ENCODE data around the gene HOTAIR.

HOTAIR gene

DNA sequence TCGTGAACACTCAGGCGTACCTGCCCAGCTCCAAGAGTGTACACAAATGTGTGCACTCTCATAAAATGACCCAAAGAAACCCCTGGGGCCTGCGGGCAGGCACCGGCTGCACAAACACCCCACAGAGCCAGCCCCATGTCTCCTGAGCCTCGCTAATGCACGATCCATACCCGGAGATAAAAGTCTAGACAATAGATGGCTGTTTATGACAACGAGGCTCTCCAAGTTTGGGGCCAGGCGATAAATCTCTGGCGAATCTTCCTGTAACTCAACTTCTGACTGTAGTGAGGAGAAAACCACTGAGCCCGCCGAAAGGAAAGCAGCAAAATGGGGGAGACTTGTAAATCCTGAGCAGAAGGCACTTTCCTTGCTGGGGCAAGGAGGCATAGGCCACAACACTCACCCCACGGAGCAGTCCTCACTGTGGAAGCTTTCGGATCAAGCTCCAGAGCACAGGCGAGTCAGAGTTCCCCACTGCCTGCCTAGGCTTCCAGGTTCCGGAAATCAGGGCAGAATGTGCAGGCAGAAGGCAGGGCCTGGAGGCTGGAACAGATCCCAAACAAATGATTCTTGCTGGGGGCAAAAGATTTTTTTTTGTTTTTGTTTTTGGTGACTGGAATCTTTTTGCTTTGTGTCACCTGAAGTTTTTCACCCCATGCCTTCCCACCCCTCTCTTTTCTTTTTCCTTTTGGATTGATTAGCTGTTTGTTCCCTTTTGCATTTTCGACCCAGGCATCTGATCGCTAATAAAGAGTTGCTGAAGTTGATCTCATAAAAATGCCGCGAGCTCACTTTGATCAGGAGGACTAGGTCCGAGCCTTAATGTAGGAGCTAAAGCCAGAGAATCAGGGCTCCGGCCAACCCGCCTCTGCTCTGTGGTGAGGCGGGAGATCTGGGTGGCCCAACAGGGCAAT is 6.3 kb downstream of the HOTAIR start:
- H3K4me3 ChIP-seq: no peak overlapping the region
- peak overlapping the region in 5 of 21 experiments; percentile 10 to 71 (median 24) for H3K27ac ChIP-seq

DNA sequence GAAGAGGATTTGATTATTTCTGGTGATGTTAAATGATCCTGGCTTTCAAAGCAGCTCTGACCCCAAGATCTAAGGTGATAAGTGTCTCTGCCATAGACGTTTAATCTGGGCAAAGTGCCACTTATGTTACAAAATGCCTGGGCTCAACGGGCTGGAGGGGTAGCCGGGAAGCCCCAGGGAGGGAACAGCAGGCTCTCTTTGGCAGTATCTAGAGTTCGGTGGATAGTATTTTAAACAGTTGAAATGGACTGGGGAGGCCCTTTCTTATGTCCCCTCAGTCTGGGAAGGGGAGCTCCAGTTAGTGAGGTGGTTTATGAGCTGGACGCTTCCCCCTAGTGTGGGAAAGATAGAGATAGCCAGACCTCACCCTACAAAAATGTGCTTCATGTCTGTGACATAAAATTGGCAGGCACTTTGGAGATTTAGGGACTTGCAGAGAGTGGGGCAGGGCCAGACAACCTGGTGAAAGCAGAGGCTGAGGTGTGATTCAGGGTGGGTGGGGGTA is 7.3 kb downstream of the HOTAIR start:
- peak overlapping the region in 1 of 21 experiments; percentile 62 for H3K27ac ChIP-seq
- H3K4me3 ChIP-seq: no peak overlapping the region

DNA sequence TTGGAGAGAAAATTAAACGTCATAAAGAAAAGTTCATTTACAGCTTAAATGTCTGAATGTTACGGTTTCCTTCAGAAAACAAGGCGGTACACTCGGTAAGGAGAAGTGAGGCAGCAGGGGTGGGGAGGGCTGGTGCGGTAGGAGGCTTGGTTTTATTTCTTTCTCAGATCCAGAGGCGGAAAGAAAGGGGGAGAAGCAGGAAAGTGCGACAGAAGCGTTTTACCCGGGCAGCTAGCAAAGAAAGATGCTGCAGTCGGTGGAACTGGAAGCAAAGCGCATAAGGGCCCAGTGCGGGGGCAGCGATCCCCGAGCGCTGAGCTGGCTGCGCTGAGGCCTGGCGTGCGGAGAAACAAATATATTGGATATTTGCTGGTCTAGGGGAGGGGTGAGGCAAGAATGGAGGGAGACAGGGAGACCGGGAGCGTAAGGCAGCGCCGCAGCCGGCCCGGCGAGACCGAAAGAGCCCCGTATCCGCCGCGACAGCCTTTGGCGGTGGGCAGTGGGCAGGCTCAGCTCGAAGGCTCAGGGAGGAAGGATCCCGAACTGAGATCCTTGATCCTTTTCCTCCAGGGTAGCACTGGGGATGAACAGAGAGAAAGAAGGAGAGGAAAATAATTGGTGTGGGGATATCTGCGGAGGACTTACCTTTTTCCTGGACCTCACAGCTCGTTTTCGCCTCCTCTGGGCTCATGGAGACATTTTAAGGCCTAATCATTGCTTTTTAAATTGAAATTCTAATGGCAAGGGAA is 8.2 kb downstream of the HOTAIR start:
- no peak overlapping the region for H3K4me3 ChIP-seq
- H3K27ac ChIP-seq: peak overlapping the region in 4 of 21 experiments; percentile 0 to 18 (median 2)

- Histone ChIP-seq H3K4me3 (no peak overlapping the region), H3K27ac (peak overlapping the region in 3 of 21 experiments; percentile 0 to 18 (median 2))
Observed at GRCh38 chr12:53966085-53966384, 8.7 kb downstream of the HOTAIR start.

- Histone ChIP-seq H3K4me3 (no peak overlapping the region), H3K27ac (peak overlapping the region in 2 of 21 experiments; percentile 0 to 13)
Observed at GRCh38 chr12:53965281-53966084, 9.3 kb downstream of the HOTAIR start.

GRCh38 chr12:53964315-53964713 is 10.4 kb downstream of the HOTAIR start:
- H3K4me3 ChIP-seq: no peak overlapping the region
- no peak overlapping the region for H3K27ac ChIP-seq

DNA sequence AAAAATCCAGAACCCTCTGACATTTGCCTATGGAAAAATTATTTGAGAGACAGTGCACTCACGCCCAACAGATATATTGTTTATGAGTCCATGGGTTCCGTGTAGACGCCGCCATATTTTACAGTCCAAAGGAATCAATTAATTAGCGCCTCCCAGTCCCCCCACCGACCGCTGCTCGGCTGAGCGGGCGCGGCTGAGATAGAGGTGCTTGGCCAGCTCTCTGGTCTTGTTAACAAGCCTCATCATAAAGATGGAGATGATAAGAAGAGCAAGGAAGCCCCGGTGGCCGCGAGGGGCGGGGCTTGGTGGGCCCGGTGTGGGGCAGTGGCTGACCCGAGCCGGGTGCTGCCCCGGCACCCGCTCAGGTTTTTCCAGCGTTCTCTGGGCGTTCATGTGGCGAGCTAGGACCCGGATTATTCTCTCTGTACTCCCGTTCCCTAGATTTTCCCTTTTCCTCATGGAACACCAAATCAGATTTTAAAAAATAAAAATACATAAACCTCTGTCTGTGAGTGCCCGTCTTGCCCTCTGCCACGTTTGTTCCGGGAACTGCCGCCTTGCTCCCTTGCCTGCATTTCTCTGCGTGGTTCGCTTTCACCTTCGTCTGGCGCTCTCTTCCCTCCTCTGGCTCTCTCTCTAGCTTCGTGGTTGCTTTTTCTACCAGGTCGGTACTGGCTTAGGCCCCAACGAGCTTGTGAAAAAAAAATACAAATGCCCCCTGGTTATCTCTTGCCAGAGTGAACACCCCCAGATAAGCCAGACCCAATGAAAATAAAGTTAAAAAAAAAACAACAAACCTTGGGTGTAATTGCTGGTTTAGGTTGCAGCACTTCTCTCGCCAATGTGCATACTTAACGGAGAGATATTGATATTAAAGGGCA is 11.1 kb downstream of the HOTAIR start:
- Histone ChIP-seq H3K27ac (no peak overlapping the region), H3K4me3 (no peak overlapping the region)

- Histone ChIP-seq H3K4me3 (no peak overlapping the region), H3K27ac (no peak overlapping the region)
Observed at GRCh38 chr12:53963005-53963404, 11.7 kb downstream of the HOTAIR start.

GRCh38 chr12:53961025-53961761 is 13.6 kb downstream of the HOTAIR start:
- Histone ChIP-seq H3K4me3 (no peak overlapping the region), H3K27ac (no peak overlapping the region)

- Histone ChIP-seq H3K27ac (no peak overlapping the region), H3K4me3 (no peak overlapping the region)
Observed at GRCh38 chr12:53960187-53961024, 14.3 kb downstream of the HOTAIR start.

DNA sequence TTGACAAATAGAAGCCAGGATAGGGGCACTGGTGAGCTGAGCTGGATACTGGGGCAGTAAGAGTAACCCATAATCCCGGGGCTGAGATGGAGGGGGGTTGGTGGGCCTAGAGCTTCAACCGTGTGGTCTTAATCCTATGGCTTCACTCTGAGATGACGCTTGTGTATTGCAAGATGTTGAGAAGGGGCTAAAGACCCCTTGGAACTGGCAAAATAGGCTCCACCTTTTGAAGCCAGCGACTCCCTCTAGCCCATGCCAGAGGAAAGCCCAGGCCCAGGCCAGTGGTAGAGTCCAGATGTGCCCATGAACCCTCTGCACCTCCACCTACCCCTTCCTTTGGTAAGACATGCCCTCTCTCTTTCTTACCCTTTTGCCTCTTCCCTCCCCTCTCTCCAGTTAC is 15.4 kb downstream of the HOTAIR start:
- H3K4me3 ChIP-seq: no peak overlapping the region
- H3K27ac ChIP-seq: no peak overlapping the region

- no peak overlapping the region for H3K27ac ChIP-seq
- no peak overlapping the region for H3K4me3 ChIP-seq
Observed at GRCh38 chr12:53958128-53958527, 16.6 kb downstream of the HOTAIR start.

- no peak overlapping the region for H3K4me3 ChIP-seq
- H3K27ac ChIP-seq: no peak overlapping the region
Observed at GRCh38 chr12:53956914-53957536, 17.7 kb downstream of the HOTAIR start.

DNA sequence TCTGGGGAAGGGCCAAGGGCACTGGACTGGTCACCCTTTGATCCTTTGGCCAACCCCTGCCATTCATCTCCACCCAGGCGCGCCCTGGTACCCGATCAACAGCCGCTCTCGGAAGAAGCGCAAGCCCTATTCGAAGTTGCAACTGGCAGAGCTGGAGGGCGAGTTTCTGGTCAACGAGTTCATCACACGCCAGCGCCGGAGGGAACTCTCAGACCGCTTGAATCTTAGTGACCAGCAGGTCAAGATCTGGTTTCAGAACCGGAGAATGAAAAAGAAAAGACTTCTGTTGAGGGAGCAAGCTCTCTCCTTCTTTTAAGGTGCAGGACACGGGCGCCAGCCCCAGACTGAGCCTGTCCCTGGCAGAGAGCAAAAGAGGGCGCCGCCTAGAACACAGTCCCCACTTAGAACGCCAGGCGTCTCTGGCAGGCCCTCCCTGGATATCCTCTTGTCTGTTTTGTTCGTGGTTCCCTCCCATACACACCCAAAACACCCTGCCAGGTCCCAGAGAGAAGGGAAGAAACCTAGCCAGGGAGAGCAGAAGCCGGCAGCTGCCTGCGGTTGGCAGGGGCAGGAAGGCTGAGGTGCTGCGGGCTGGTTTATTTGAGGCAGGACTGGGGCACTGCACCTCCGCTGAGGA is 18.4 kb downstream of the HOTAIR start:
- H3K4me3 ChIP-seq: peak overlapping the region in 1 of 7 experiments; percentile 2
- no peak overlapping the region for H3K27ac ChIP-seq

GRCh38 chr12:53955776-53956250 is 18.9 kb downstream of the HOTAIR start:
- peak overlapping the region in 1 of 7 experiments; percentile 2 for H3K4me3 ChIP-seq
- peak overlapping the region in 1 of 21 experiments; percentile 8 for H3K27ac ChIP-seq

- H3K4me3 ChIP-seq: peak overlapping the region in 3 of 7 experiments; percentile 2 to 19 (median 12)
- peak overlapping the region in 3 of 21 experiments; percentile 8 to 28 (median 11) for H3K27ac ChIP-seq
Observed at GRCh38 chr12:53955036-53955775, 19.5 kb downstream of the HOTAIR start.
